AG04450 (cell line): Measurements from ENCODE around the gene ARMCX6. TPM values are rescaled to one million over a fixed set of nuclear protein-coding genes. Genes with fewer than 3 reads are reported as not detected.

ENCODE experiments used
- CTCF ChIA-PET: fragments of 300-600, 350-600 bp; formaldehyde crosslinking; extraction: SDS; loops from one replicate; lab custom pipeline; 2022; ENCODE audit warnings: antibody characterized with exemption, inconsistent platforms; lab: Charles Lee
- POLR2A ChIA-PET: fragments of 350-600 bp; formaldehyde crosslinking; extraction: SDS; loops from one replicate; lab custom pipeline; 2021; ENCODE audit warnings: antibody characterized with exemption, inconsistent platforms; lab: Yijun Ruan, JAX
- DNase-seq: peaks from one replicate; pipeline ENCODE4 v3.0.0-alpha.2; 2011; ENCODE audit warnings: low read depth, low spot score
- H3K27ac ChIP-seq: one replicate; pipeline ENCODE4 v1.5.1; 2012; ENCODE audit warnings: low read depth, low read length, control low read depth
- H3K27me3 ChIP-seq: one replicate; pipeline ENCODE4 v1.6.0; 2012; ENCODE audit warnings: low read length; ENCODE audit not compliant: control insufficient read depth, insufficient read depth
- H3K4me3 ChIP-seq: 2 replicates; pipeline ENCODE4 v1.5.1; 2011; ENCODE audit warnings: mild to moderate bottlenecking, low read depth, low read length, control low read depth
- H3K9me3 ChIP-seq: 2 replicates; pipeline ENCODE4 v1.5.1; 2012; ENCODE audit warnings: low read length; ENCODE audit not compliant: control insufficient read depth, insufficient read depth
- CTCF ChIP-seq: IDR thresholded peaks from 2 replicates; pipeline ENCODE4 v1.5.1; 2011; ENCODE audit warnings: low read depth, low read length, control low read depth, inconsistent platforms
- polyA minus RNA-seq: library from RNA; depleted of rRNA, polyadenylated mRNA; stranded (reverse); fragments of >200 nt; gene quantifications from 2 replicates; pipeline ENCODE4 v1.2.3, GENCODE V29; 2011; rRNA and poly(A)+ RNA removed
- polyA plus RNA-seq: library from polyadenylated mRNA; depleted of rRNA; stranded (reverse); fragments of >200 nt; gene quantifications from 2 replicates; pipeline ENCODE4 v1.2.3, GENCODE V29; 2011; rRNA removed

The ARMCX6 gene
- 78.2 and 93.3 TPM in 2 replicates for polyA plus RNA-seq
- polyA minus RNA-seq: 16.7 and 21.1 TPM in 2 replicates

GRCh38 chrX:101617211-101618191, at the start of gene ARMCX6:
TSS of gene ARMCX6 (minus strand) at chrX:101618000. CDS start at chrX:101616620, 1,380 bp downstream.
- ChIA-PET CTCF (interaction anchor here (1.3 kb wide), 1 partner anchor 141 kb away, joined by 3 read pairs; no protein-coding TSS in a partner anchor), POLR2A (no interaction called here)
- Histone ChIP-seq H3K9me3 (no peaks in the 10 kb centered on the region), H3K27me3 (no peaks in the 10 kb centered on the region), H3K4me3 (peak within 1 kb of the TSS; percentile 78), H3K27ac (no peak within 1 kb of the TSS)
- no peak for DNase-seq
- peak; percentile 37 for TF ChIP-seq CTCF

GRCh38 chrX:101659601-101660063, 41.8 kb upstream of the ARMCX6 start, which contains the start of gene ARMCX2:
TSS of gene ARMCX2 (minus strand) at chrX:101659850. CDS start at chrX:101657588, 2,262 bp downstream.
- no peaks in the 10 kb centered on the region for H3K9me3 ChIP-seq
- H3K4me3 ChIP-seq: peak within 1 kb of the TSS; percentile 76
- DNase-seq: peak; percentile 36
- TF ChIP-seq CTCF: no peak
- H3K27ac ChIP-seq: no peak within 1 kb of the TSS
- no peaks in the 10 kb centered on the region for H3K27me3 ChIP-seq
- ChIA-PET CTCF (interaction anchor here (0.6 kb wide), 1 partner anchor 97 kb away, joined by 5 read pairs; no protein-coding TSS in a partner anchor), POLR2A (interaction anchor here (0.9 to 1.0 kb wide), 3 partner anchors 16 to 1595 kb away, joined by 3 to 4 read pairs (median 3); partner anchors contain the start of genes CSTF2 and TCEAL8)

- H3K27me3 ChIP-seq: no peaks in the 10 kb centered on the region
- no peak overlapping the region for H3K27ac ChIP-seq
- H3K9me3 ChIP-seq: no peaks in the 10 kb centered on the region
- H3K4me3 ChIP-seq: peak overlapping the region; percentile 76
- DNase-seq: no peak
- CTCF ChIA-PET: interaction anchor here (0.6 kb wide), 1 partner anchor 97 kb away, joined by 5 read pairs; no protein-coding TSS in a partner anchor
- TF ChIP-seq CTCF: no peak
- POLR2A ChIA-PET: interaction anchor here (0.7 to 1.0 kb wide), 4 partner anchors 15 to 1596 kb away, joined by 3 to 6 read pairs (median 4); partner anchors contain the start of genes CSTF2 and TCEAL8
Measured at GRCh38 chrX:101658661-101659491, 41.1 kb upstream of the ARMCX6 start.

- ChIA-PET CTCF (no interaction called here), POLR2A (no interaction called here)
- no peak overlapping the region for H3K4me3 ChIP-seq
- no peak for TF ChIP-seq CTCF
- no peak for DNase-seq
- no peak overlapping the region for H3K27ac ChIP-seq
- no peaks in the 10 kb centered on the region for H3K9me3 ChIP-seq
- H3K27me3 ChIP-seq: no peaks in the 10 kb centered on the region
Measured at GRCh38 chrX:101657495-101657894, 39.7 kb upstream of the ARMCX6 start.
